ENCODE data around the gene DSCAM.

- no peak for TF ChIP-seq CTCF (IDR thresholded peaks at IDR 0.05 in 4 of 5, conservative IDR thresholded peaks at IDR 0.05 in 1 of 5)
- TF ChIP-seq POLR2A (IDR thresholded peaks at IDR 0.05) = no peak
Observed at GRCh38 chr21:40839521-40839920, 7.4 kb downstream of the DSCAM start.
